Neural cell (in vitro differentiated cells): Measurements from ENCODE around the gene ZNF197.

Experiments used
- CTCF ChIP-seq: fragments of 450-650 bp; IDR thresholded peaks from 2 replicates; pipeline ENCODE4 v1.5.1; 2014; ENCODE audit warnings: antibody characterized with exemption, mild to moderate bottlenecking, moderate library complexity; ENCODE audit not compliant: poor library complexity, severe bottlenecking
- EP300 ChIP-seq: fragments of 450-650 bp; conservative IDR thresholded peaks from 2 replicates; pipeline ENCODE4 v1.6.1; 2014; ENCODE audit warnings: antibody characterized with exemption, mild to moderate bottlenecking, moderate library complexity; ENCODE audit not compliant: poor library complexity, severe bottlenecking
- EZH2 ChIP-seq: fragments of 200-600, 300-800 bp; shearing (Covaris generic), sonication (generic); IDR thresholded peaks from 2 replicates; pipeline ENCODE4 v1.6.1; 2014; ENCODE audit warnings: antibody characterized with exemption, low read length, borderline replicate concordance, mild to moderate bottlenecking; ENCODE audit not compliant: insufficient read depth, poor library complexity, severe bottlenecking
- MXI1 ChIP-seq: fragments of 450-650 bp; conservative IDR thresholded peaks from 2 replicates; pipeline ENCODE4 v1.6.1; 2014; ENCODE audit warnings: antibody characterized with exemption, mild to moderate bottlenecking; ENCODE audit not compliant: poor library complexity, severe bottlenecking
- POLR2AphosphoS5 ChIP-seq: IDR thresholded peaks from 2 replicates; pipeline ENCODE4 v1.6.1; 2012
- RAD21 ChIP-seq: fragments of 450-650 bp; conservative IDR thresholded peaks from 2 replicates; pipeline ENCODE4 v1.6.1; 2014; ENCODE audit warnings: antibody characterized with exemption, mild to moderate bottlenecking, moderate library complexity
- REST ChIP-seq: IDR thresholded peaks from 2 replicates; pipeline ENCODE4 v1.6.1; 2012; ENCODE audit warnings: borderline replicate concordance
- SMC3 ChIP-seq: fragments of 450-650 bp; conservative IDR thresholded peaks from 2 replicates; pipeline ENCODE4 v1.6.1; 2014; ENCODE audit warnings: antibody characterized with exemption, mild to moderate bottlenecking, moderate library complexity; ENCODE audit not compliant: poor library complexity
- TAF1 ChIP-seq: IDR thresholded peaks from 2 replicates; pipeline ENCODE4 v1.6.1; 2012; ENCODE audit warnings: low read depth

GRCh38 chr3:44601749-44602148 is 23.1 kb upstream of the ZNF197 start:
- no peak for TF ChIP-seq CTCF
- TF ChIP-seq POLR2AphosphoS5 = no peak
- no peak for TF ChIP-seq REST
- no peak for TF ChIP-seq EZH2
- TF ChIP-seq RAD21 = no peak
- TF ChIP-seq TAF1 = no peak
- TF ChIP-seq EP300 = no peak
- no peak for TF ChIP-seq MXI1
- no peak for TF ChIP-seq SMC3
